Measurements from ENCODE around the gene C7orf25. TPM values are rescaled to one million over a fixed set of nuclear protein-coding genes. Genes with fewer than 3 reads are reported as not detected.

The C7orf25 gene
- total RNA-seq, result 9.5 and 10.5 TPM in 2 replicates

GRCh38 chr7:42911454-42912447, at the start of gene C7orf25:
TSS of gene C7orf25 (minus strand) at chr7:42912070. CDS start at chr7:42910900, 1,170 bp downstream.
- no peak for DNase-seq (ENCODE audit: extremely low read depth, low read depth, low spot score)

GRCh38 chr7:42961170-42961569, 49.3 kb upstream of the C7orf25 start:
- DNase-seq (ENCODE audit: extremely low read depth, low read depth, low spot score), result no peak

GRCh38 chr7:42960762-42961161, 48.9 kb upstream of the C7orf25 start:
- no peak for DNase-seq (ENCODE audit: extremely low read depth, low read depth, low spot score)

GRCh38 chr7:42959549-42959948, 47.7 kb upstream of the C7orf25 start:
- DNase-seq (ENCODE audit: extremely low read depth, low read depth, low spot score), result no peak

GRCh38 chr7:42956062-42956461, 44.2 kb upstream of the C7orf25 start:
- no peak for DNase-seq (ENCODE audit: extremely low read depth, low read depth, low spot score)

- no peak for DNase-seq (ENCODE audit: extremely low read depth, low read depth, low spot score)
Observed at GRCh38 chr7:42953994-42954393, 42.1 kb upstream of the C7orf25 start.

- DNase-seq (ENCODE audit: extremely low read depth, low read depth, low spot score), result no peak
Observed at GRCh38 chr7:42952328-42952727, 40.5 kb upstream of the C7orf25 start.

GRCh38 chr7:42950417-42950816, 38.5 kb upstream of the C7orf25 start:
- no peak for DNase-seq (ENCODE audit: extremely low read depth, low read depth, low spot score)

- no peak for DNase-seq (ENCODE audit: extremely low read depth, low read depth, low spot score)
Observed at GRCh38 chr7:42947521-42947920, 35.7 kb upstream of the C7orf25 start.

- DNase-seq (ENCODE audit: extremely low read depth, low read depth, low spot score), result no peak
Observed at GRCh38 chr7:42946627-42946950, 34.7 kb upstream of the C7orf25 start.

GRCh38 chr7:42945821-42946626, 34.2 kb upstream of the C7orf25 start:
- DNase-seq (ENCODE audit: extremely low read depth, low read depth, low spot score), result no peak

GRCh38 chr7:42940985-42941847, 29.3 kb upstream of the C7orf25 start:
- DNase-seq (ENCODE audit: extremely low read depth, low read depth, low spot score), result no peak

GRCh38 chr7:42939457-42940240, 27.8 kb upstream of the C7orf25 start:
- DNase-seq (ENCODE audit: extremely low read depth, low read depth, low spot score), result no peak

- no peak for DNase-seq (ENCODE audit: extremely low read depth, low read depth, low spot score)
Observed at GRCh38 chr7:42935861-42936260, 24.0 kb upstream of the C7orf25 start.

- no peak for DNase-seq (ENCODE audit: extremely low read depth, low read depth, low spot score)
Observed at GRCh38 chr7:42934291-42934690, 22.4 kb upstream of the C7orf25 start.

- no peak for DNase-seq (ENCODE audit: extremely low read depth, low read depth, low spot score)
Observed at GRCh38 chr7:42932811-42933591, 21.1 kb upstream of the C7orf25 start.

GRCh38 chr7:42931834-42932651, 20.2 kb upstream of the C7orf25 start, which contains the start of the genes MRPL32 and PSMA2:
TSS of gene MRPL32 (plus strand) at chr7:42932376. CDS start at chr7:42932387, 11 bp downstream.
TSS of gene PSMA2 (minus strand) at chr7:42932174. CDS start at chr7:42932158, 16 bp downstream.
- DNase-seq (ENCODE audit: extremely low read depth, low read depth, low spot score), result peak; percentile 92

GRCh38 chr7:42931447-42931833, 19.6 kb upstream of the C7orf25 start:
- DNase-seq (ENCODE audit: extremely low read depth, low read depth, low spot score), result no peak

All from glomerular endothelial cell (primary cell).